Germinal center (tissue), 1 donor: Measurements from ENCODE around the gene TNS3.
A peak's percentile ranks its signal among the peaks of the same experiment; 100 is the strongest.
"Not testable (repeated sequence)": the region's sequence is repeated elsewhere in the genome, so short reads cannot be mapped to it uniquely, and the experiment has no call there.

Source experiments
- DNase-seq: peaks from one replicate; pipeline ENCODE4 v3.0.0; 2012; ENCODE audit warnings: mixed read lengths, low spot score

Gene TNS3

DNA sequence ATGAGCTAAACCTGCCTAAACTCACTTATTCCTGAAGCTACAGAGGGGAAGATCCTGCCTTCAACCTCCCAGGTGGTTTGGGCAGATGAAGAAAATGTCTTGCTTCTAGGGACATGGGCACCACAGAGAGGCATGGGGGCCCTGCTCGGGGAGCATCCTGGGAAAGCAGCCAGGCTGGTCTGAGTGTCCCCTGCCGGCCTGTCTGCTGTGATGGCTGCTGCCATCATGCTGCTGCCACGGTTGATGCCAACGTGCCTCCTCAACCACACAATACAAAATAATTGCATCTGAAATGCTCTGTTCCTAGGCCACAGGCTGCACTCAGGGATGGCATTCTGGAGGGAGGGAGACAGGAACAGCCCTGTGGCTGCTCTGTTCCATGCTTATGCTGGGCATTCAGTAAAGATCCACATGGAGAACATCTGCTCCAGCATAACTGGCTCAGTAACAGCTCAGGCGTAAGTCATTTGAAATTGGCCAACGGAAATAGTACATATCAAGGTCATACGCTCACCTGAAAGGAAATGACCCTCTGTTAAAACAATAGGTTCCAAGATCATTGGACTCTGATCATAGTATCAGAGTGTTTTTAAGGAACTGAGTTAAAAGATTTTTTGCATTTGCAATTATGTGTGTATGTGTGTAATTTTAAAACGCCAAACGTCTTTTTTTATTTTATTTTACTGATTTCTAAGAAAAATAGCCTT, 299.0 kb downstream of the TNS3 start:
- DNase-seq = no peak

DNA sequence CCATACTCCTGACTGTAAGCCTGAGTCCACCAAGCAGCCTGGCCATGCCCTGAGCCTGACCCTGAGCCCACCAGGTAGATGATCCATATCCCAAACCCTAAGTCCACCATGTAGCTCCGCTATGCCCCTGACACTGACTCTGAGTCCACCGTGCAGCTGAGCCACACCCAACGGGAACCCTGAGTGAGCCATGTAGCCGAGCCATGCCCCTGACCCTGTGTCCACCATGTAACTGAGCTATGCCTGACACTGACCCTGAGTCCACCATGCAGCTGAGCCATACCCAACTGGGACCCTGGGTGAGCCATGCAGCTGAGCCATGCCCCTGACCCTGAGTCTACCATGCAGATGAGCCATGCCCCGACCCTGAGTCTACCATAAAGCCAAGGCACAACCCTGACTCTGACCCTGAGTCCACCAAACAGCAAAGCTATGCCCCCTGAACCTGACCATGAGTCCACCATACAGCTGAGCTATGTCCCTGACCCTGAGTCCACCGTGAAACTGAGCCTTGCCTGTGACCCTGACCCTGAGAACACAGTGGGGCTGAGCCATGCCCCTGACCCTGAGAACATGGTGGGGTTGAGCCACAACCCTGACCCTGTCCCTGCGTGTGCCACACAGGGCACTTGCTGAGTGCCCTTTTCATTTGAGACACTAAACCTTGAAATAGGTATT, 299.8 kb downstream of the TNS3 start:
- DNase-seq = no peak

DNA sequence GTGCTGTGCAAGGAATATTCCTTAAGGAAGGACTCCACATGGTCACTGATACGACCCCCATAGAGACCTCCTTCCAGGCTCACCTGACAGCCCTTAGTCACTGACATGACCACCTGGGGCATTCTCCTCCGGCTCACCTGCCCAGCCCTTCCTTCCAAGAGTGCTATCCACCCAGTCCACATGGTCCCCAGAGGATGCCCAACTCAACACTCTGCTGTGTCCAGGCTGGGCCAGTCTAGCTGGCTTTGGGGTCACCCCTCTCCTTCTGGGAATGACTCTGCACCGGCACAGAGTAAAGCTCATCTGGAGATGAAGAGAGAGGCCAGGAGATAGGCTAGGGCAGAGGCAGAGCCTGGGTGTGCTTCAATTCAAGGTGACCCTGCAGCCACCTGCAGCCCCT, 300.8 kb downstream of the TNS3 start:
- no peak for DNase-seq

DNA sequence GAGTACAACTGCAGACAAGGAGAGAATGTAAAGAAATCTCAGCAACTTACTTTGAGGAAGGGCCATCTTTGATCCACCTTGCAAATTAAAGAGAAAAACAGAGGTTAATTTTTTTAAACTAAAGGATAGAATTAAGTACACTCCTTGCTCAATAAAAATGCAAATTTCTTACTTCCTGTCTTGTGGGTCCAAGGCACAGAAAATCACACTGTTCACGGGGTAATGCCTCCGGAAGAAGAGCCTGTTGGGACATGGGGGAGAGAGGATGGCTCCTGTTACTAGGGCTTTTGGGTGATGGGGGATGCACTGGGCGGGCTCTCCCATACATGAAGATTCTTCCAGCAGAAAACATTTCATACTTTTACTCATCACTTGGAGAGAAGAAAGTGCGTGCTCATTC, 301.8 kb downstream of the TNS3 start:
- DNase-seq = no peak

DNA sequence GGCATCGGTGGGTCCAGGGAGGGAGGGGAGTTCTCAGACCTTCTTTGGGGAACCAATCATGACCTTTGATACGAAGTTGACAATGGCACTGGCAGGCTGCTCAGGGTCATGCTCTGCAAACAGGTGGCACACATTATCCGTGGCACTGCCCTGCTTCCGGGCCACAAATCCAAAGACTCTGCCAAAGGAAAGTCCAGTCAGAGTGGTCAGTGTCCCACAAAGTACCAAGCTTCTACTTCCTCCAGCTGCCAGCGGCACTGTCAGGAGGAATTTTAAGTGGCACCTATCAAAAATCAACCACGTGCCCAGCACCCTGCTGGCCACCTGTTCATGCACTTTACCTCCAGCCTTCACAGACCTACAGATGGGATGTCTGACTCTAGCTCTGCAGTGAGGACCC, 303.9 kb downstream of the TNS3 start:
- no peak for DNase-seq

DNA sequence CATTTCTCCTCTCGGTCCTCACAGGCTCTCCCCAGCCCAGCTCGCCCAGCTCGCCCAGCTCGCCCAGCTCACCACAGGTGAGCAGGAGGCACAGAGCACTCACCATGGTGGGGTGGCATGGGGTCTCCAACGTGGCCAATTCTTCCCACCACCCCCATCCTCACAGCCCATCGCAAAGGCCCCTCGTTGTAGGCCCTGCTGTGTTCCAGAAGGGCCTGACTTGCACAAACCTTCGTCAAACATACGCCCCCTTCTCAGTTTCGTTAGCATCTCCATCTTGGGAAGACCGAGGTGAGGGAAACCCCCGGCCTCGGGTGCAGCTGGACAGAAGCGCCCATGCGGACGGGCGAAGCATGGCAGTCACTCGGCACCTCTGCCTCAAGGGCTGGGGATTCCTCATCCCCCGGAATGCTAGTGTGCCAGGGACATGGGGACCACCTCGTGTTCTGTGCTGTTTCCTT, 304.6 kb downstream of the TNS3 start:
- no peak for DNase-seq

DNA sequence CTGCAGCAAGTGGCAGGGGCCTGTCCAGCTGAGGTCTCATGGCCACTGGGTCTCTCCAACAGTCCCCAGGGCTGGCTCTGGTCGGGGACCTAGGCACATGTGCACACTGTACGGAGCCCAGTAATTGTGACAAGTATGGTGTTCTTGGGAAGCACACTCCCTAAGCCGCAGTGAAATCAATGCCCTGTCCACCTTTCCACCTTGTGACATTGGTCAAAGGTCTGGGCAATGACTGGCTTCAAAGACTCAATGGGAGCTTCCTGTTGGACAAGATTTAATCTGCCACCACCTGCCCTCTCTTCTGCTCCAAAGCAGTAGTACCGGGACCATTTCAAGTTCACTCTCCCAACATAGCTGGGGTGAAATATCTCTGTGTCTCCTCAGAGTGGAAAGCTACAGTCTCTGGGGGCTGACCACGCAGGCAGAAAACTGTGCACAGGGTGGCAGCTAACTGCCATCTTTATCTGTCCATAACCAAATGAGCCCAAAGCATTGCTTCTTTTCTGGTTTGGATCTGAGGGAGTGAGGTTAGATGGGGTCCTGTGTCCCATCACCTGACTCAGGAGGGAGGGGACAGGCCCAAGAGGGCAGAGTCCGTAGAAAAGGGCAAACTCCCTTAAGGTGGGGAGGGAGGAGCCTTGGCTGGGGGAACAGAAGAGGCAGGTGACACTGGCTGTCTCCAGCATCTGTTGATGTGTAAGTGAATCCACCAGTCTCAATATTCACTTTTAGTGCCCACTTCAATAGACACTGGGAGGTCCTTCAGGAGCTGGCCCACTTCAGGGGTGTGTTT, 307.7 kb downstream of the TNS3 start:
- no peak for DNase-seq

DNA sequence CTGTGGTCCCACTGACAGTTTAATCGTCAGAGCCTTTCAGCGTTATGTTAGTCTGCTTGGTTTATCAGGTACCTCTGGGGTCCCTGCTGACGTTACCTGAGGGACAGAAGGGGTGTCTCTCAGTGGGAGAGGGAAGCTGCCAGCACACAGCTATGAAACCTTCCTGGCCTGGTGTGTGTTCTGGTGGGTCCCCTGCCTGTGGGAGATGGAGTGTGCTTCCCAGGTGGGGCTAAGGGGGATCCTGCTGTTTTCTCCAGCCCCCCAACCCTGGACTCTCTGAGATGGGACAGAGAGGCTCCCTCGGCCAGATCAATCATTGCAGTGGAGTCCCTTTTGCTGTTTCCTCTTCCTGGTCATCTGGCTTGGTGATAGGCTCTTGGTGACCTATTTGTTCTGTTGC, 308.8 kb downstream of the TNS3 start:
- DNase-seq = no peak

DNA sequence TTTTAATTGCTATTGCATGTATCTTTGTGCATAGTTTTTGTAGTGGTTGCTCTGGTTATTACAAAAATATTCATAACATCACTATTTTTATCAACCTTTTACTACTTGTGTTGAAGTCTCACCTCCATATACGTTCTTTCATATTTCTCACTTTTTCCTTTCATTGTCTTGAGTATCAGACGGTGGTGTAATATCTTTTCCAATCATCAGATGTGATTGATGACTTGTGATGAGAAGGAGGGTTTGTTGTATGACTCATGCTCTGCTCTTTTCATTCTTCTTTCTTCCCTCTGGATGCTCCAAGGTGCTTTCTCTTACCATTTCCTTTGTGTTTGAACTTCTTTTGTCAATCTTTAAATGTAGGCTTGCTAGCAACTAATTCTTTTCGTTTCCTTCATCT, 310.2 kb downstream of the TNS3 start:
- DNase-seq = no peak

DNA sequence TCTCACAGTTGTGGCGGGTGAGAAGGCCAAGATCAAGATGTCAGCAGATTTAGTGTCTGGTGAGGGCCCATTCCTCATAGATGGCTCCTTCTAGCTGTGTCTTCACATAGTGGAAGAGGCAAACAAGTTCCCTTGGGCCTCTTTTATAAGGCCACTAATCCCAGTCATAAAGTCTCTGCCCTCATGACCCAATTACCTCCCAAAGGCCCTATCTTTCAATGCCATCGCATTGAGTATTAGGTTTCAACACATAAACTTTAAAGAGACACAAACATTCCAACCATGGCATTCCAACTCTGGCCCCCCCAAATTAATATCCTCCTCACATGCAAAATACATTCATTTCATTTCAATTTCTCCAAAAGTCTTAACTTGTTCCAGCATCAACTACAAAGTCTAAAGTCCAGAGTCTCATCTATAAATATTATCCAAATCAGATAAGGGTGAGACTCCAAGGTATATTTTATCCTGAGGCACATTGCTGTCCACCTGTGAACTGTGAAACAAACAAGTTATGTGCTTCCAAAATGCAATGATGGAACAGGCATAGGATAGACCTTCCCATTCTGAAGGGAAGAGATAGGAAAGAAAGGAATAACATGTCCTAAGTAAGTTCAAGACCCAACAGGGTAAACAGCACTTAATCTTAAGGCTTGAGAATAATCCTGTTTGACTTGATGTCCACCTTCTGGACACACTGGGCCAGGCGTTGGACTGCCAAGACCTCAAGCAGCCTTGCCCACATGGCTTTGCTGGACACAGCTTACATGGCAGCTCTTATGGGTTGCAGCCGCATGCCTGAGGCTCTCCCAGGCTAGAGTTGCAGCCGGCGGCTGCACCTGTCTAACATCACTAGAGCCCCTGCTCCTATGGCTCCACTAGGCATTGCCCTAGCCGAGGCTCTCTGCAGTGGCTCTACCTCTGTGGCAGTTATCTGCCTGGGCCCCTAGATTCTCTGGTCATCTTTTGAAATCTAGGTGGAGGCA, 312.8 kb downstream of the TNS3 start:
- DNase-seq = no peak

DNA sequence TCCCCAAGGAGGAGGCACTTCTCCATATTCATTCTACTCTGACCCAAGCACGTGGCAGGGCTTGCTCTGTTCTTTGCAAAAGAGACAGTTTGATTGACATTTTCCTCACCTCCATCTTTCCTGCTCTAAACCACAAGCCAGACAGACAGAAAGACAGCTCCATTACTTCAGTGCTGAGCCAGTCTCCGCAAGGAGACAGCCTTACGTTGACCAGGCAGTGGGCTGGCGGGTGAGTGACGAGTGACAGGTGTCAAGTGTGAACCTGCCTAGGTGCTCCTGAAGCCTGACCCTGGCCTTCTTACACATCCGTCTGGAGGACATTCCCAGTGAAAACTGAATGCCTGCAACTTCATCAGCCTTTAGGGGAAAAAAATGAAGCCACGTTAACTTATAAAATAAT, 314.6 kb downstream of the TNS3 start:
- DNase-seq = no peak

DNA sequence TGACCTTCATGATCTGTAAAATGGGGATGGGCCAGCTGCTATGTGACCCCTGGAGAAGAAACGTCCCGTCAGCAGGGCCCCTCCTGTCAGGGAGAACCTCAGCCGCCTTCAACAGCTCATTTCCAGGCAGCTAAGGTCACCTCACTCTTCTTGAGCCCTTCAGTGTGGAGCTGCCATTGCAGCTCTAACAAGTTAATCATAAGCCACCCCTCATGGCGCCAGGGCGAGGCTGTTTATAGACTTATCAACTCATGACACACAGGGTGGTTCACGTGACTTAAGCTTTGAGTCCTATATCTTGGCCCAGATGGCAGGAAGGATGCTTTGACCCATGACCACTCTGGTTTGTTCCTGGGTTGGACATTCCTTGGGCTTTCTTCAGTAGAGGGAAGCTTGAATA, 315.1 kb downstream of the TNS3 start:
- DNase-seq = no peak

DNA sequence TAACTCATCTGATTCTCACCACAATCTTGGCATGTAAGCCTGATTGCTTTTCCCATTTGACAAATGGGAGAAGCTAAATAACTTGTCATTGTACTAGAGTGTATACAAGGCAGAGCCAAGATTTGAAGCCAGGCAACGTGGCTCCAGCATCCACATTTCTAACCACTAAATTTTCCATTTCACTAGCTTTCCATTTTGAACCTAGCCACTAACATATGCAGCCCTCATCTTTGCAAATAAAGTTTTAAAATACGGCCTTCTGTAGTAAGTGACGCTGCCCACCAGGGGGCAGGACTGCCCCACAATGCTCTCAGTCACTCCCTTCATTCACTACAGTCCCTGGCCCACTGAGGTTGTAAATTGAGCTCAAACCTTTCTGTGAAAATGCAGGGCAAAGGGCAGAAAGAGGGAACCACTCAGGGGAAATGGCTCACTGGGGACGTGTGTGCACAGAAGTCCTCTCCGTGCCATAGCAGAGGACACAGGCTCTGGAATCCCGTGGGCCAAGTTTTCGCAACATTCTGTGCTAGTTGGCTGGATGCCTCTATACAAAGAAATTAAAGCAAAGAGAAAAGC, 315.7 kb downstream of the TNS3 start:
- DNase-seq = peak; percentile 70

DNA sequence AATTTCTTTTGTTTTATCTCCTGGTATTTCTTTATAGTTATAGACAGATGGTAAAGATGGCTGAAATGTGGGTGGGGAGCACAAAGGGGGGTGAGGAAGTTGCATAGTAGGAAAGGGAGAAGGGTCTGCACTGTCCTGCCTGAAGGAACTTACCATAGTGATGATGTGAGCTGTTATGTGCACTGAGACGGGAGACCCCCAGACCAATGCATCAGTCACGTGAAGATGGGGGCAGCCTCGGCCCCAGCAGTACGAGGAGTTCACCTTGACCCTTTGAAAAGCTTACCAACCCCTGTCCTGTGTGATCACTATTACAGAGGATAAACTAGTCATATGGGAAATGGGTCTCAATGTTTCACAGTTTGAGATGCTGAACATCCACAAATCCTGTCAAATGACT, 316.3 kb downstream of the TNS3 start:
- DNase-seq = no peak

DNA sequence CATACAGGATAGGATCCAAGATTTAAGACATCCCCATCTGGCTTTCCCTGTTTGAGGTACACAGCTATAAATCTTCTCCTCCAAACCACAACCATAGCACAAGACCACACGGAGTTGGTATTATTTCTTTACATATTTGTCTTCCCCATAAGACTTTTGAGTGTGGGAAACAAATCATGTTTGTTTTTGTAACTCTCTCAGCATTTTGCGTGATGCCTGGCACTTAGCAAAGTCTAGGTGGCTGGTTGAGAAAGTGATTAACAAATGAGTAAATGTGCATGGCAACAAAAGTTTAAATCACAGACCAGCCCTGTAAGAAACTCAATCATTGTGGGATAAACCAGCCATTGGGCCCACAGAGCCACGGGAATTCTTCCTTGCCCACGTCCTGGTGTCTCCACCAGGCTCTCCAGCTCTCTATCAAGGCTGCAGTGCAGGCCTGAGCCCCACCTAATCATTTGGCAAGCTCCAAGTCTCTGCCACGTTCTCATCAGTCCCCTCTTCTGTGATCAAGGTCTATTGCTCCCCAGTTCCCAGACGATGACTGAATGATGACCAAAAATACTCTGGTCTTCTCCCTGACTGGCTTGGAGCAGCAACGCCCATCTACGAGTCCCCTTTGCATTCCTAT, 317.8 kb downstream of the TNS3 start:
- DNase-seq = no peak

DNA sequence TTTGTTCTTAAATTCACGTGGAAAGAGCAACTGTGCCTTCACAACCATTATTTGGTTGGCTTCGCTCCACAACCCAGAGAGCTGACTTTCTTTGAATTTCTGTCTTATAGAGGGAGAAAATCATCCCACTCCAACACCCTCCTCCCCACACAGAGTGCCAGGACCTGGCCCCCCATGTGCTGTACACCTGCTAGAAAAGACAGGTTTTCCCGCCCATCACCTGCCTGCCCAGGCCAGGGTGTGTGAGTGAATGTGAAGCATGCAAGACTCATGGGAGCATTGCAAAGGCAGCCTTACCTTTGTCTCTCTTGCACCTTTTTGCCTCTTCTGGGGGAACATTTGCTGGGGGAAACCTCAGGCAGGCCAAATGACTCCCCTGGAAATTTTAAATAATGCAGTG, 319.0 kb downstream of the TNS3 start:
- DNase-seq = no peak

DNA sequence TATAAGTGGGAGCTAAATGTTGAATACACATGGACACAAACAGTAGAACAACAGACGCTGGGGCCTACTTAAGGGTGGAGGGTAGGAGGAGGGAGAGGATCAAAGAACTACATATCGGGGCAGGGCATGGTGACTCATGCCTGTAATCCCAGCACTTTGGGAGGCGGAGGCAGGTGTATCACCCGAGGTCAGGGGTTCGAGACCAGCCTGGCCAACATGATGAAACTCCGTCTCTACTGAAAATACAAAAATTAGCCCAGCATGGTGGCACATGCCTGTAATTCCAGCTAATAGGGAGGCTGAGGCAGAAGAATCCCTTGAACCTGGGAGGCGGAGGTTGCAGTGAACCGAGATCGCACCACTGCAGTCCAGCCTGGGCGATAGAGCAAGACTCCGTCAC, 319.8 kb downstream of the TNS3 start:
- DNase-seq = not testable (repeated sequence)

DNA sequence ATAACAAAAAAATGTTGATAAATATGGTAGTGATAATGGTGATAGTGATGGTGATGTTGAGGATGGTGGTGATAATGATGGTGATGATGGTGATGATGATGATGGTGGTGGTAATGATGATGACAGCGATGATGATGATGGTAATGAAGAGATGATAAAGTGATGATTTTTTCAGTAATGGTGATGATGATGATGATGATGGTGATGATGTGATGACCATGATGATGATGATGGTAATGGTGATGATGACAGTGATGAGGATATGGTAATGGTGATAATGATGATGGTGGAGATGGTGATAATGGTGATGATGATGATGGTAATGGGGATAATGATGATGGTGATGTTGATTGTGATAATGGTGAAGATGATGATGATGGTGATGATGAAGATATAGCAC, 321.6 kb downstream of the TNS3 start:
- no peak for DNase-seq

DNA sequence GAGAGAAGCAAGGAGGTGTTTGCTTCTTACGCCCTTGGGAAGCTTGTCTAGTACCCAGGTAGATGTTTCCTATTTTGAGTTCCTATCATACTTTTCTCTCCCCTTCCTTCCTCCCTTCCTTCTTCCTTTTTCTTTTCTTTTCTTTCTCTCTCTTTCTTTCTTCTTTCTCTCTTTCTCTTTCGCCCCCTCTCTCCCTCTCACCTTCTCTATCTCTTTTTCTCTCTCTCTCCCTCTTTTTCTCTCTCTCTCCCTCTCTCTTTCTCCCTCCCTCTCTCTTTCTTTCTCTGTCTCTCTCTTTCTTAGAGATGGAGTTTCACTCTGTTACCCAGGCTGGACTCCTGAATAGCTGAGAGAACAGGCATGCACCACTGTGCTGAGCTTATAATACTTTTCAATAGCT, 322.2 kb downstream of the TNS3 start:
- no peak for DNase-seq

DNA sequence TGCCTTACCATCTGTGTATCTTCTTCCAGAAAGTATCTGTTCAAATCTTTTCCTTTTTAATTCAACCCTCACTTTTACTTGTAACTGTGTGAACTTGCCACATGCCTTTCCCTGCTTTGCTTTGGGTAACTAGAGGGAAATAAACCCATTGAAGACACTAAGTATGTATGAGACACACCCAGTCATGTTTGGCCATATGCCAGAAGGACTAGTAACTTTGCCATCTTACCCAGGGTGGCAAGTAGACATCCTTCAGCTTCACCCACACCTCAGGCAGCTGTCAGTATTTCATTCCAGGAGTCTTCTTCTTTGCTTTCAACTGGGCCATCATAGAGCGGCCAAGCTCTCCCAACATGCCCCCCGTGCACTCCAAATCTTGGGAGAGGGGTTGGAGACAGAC, 323.1 kb downstream of the TNS3 start:
- no peak for DNase-seq

DNA sequence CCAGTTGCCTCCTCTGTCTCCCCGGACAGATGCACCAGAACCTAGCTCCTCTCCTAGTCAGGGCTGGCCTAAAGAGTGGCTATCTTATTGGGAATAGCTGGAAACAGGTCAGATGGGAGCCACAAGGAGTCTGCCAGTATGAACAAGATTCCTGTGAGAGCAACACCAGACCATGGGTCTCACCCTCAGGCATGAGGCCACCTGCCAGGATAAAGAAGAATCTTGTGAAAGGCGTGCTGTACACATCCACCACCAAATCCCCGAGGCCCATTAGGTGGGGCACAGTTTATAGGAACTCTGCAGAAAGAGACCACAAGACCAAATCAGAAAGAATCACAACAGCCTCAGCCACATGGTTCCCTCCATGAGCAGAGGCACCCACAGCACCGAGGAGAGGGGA, 325.9 kb downstream of the TNS3 start:
- no peak for DNase-seq
